Ishikawa (cell line): Measurements from ENCODE around the gene HOXA11.

ENCODE experiments used
- CREB1 ChIP-seq: IDR thresholded peaks from 2 replicates; pipeline ENCODE4 v1.6.1; 2012; ENCODE audit warnings: low read depth
- EGR1 ChIP-seq: IDR thresholded peaks from 2 replicates; pipeline ENCODE4 v1.6.1; 2012
- EP300 ChIP-seq: IDR thresholded peaks from 2 replicates; pipeline ENCODE4 v1.6.1; 2012; ENCODE audit warnings: borderline replicate concordance
- FOXM1 ChIP-seq: IDR thresholded peaks from 2 replicates; pipeline ENCODE4 v1.6.1; 2012; ENCODE audit warnings: low read depth, borderline replicate concordance
- NFIC ChIP-seq: IDR thresholded peaks from 2 replicates; pipeline ENCODE4 v1.6.1; 2012
- RAD21 ChIP-seq: IDR thresholded peaks from 2 replicates; pipeline ENCODE4 v1.6.1; 2012; ENCODE audit warnings: low read depth
- REST ChIP-seq: IDR thresholded peaks from 2 replicates; pipeline ENCODE4 v1.6.1; 2012; ENCODE audit warnings: low read depth, mild to moderate bottlenecking
- TAF1 ChIP-seq: IDR thresholded peaks from 2 replicates; pipeline ENCODE4 v1.6.1; 2012; ENCODE audit warnings: low read depth, mild to moderate bottlenecking
- TCF12 ChIP-seq: IDR thresholded peaks from 2 replicates; pipeline ENCODE4 v1.6.1; 2012; ENCODE audit warnings: low read depth
- TEAD4 ChIP-seq: IDR thresholded peaks from 2 replicates; pipeline ENCODE4 v1.6.1; 2012
- YY1 ChIP-seq: IDR thresholded peaks from 2 replicates; pipeline ENCODE4 v1.6.1; 2012; ENCODE audit warnings: low read depth
- TF ChIP-seq, protein P1 (sequence below): IDR thresholded peaks from 2 replicates; pipeline ENCODE4 v1.6.1; 2012

- TF ChIP-seq REST (no peak), YY1 (no peak), NFIC (no peak), RAD21 (no peak), EP300 (no peak), FOXM1 (no peak), TCF12 (no peak), TEAD4 (no peak), CREB1 (no peak), EGR1 (no peak), TAF1 (no peak)
- TF ChIP-seq, protein P1, sequence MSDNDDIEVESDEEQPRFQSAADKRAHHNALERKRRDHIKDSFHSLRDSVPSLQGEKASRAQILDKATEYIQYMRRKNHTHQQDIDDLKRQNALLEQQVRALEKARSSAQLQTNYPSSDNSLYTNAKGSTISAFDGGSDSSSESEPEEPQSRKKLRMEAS: no peak
Measured at GRCh38 chr7:27178366-27178765, 6.7 kb downstream of the HOXA11 start.
